IMR-90 (cell line): ENCODE measurements around the gene ATP10B. TPM values are rescaled to one million over a fixed set of nuclear protein-coding genes. Genes with fewer than 3 reads are reported as not detected.

ENCODE experiments used
- ATAC-seq: fragments of 200-7000 bp; cut with Tn5 transposase; 2 replicates; pipeline ENCODE4 v1.9.1; 2020; ENCODE audit warnings: low read depth, mild to moderate bottlenecking, moderate library complexity
- BruUV-seq: library from RNA; stranded (reverse); fragments of 400-500 nt; replicated peaks from 2 replicates; lab custom pipeline; 2021; lab: Mats Ljungman, UMichigan
- CTCF ChIA-PET: fragments of 300-600 bp; formaldehyde crosslinking; extraction: SDS; loops from one replicate; lab custom pipeline; 2021; ENCODE audit warnings: antibody characterized with exemption; lab: Yijun Ruan, JAX
- POLR2A ChIA-PET: fragments of 300-600 bp; sonication (Branson Sonifier 250); formaldehyde crosslinking; loops from one replicate; lab custom pipeline; 2022; ENCODE audit warnings: antibody characterized with exemption; ENCODE audit not compliant: unreplicated experiment; lab: Charles Lee
- DNase-seq: peaks from one replicate; pipeline ENCODE4 v3.0.0; 2013
- H2AFZ ChIP-seq: replicated peaks from 2 replicates; pipeline ENCODE3; 2013; ENCODE audit warnings: low read length, mild to moderate bottlenecking; ENCODE audit not compliant: poor library complexity
- H2AK5ac ChIP-seq: 2 replicates; pipeline ENCODE4 v1.6.1; 2013; ENCODE audit warnings: low read depth, low read length, inconsistent platforms
- H2AK9ac ChIP-seq: replicated peaks from 2 replicates; pipeline ENCODE3; 2013; ENCODE audit warnings: mild to moderate bottlenecking, low read depth, low read length, moderate library complexity; ENCODE audit not compliant: poor library complexity
- H2BK120ac ChIP-seq: 2 replicates; pipeline ENCODE4 v1.6.1; 2013; ENCODE audit warnings: low read depth, low read length, inconsistent platforms
- H2BK15ac ChIP-seq: 3 replicates; pipeline ENCODE4 v1.6.1; 2013; ENCODE audit warnings: low read depth, low read length, inconsistent platforms
- H2BK20ac ChIP-seq: 2 replicates; pipeline ENCODE4 v1.6.1; 2013; ENCODE audit warnings: low read depth, mild to moderate bottlenecking, inconsistent platforms, low read length, moderate library complexity
- H2BK5ac ChIP-seq: 2 replicates; pipeline ENCODE4 v1.6.1; 2013; ENCODE audit warnings: mild to moderate bottlenecking, low read depth, low read length, inconsistent platforms; ENCODE audit not compliant: poor library complexity, severe bottlenecking
- H3K14ac ChIP-seq: replicated peaks from 2 replicates; pipeline ENCODE4 v1.6.1; 2013; ENCODE audit warnings: low read depth, low read length, inconsistent platforms
- H3K18ac ChIP-seq: 2 replicates; pipeline ENCODE4 v1.6.1; 2013; ENCODE audit warnings: low read depth, low read length, control low read depth
- H3K23ac ChIP-seq: 2 replicates; pipeline ENCODE4 v1.6.1; 2013; ENCODE audit warnings: low read depth, low read length, inconsistent platforms
- H3K27ac ChIP-seq: 2 replicates; pipeline ENCODE4 v1.5.1; 2013; ENCODE audit warnings: mild to moderate bottlenecking, control low read depth, low read length; ENCODE audit not compliant: insufficient read depth
- H3K27me3 ChIP-seq: 2 replicates; pipeline ENCODE4 v1.6.1; 2013; ENCODE audit warnings: low read length; ENCODE audit not compliant: control insufficient read depth, insufficient read depth
- H3K36me3 ChIP-seq: 2 replicates; pipeline ENCODE4 v1.6.1; 2013; ENCODE audit warnings: low read length, mixed read lengths; ENCODE audit not compliant: control insufficient read depth, insufficient read depth
- H3K4ac ChIP-seq: 2 replicates; pipeline ENCODE4 v1.6.1; 2013; ENCODE audit warnings: low read depth, low read length, inconsistent platforms
- H3K4me1 ChIP-seq: 2 replicates; pipeline ENCODE4 v1.6.1; 2013; ENCODE audit warnings: low read length, mixed read lengths; ENCODE audit not compliant: control insufficient read depth, insufficient read depth
- H3K4me2 ChIP-seq: 2 replicates; pipeline ENCODE4 v1.6.1; 2013; ENCODE audit warnings: low read depth, mild to moderate bottlenecking, control low read depth, low read length, moderate library complexity
- H3K4me3 ChIP-seq: 2 replicates; pipeline ENCODE4 v1.5.1; 2013; ENCODE audit warnings: low read depth, mild to moderate bottlenecking, control low read depth, low read length, moderate library complexity; ENCODE audit not compliant: insufficient read depth
- H3K56ac ChIP-seq: 2 replicates; pipeline ENCODE4 v1.6.1; 2013; ENCODE audit warnings: low read length, inconsistent platforms; ENCODE audit not compliant: insufficient read depth; ENCODE audit errors: extremely low read depth
- H3K79me1 ChIP-seq, 2 experiments: 2 replicates each; pipeline ENCODE4 v1.6.1; 2013; ENCODE audit warnings: low read length in 2 of 2, inconsistent platforms in 1 of 2, low read depth in 1 of 2
- H3K9ac ChIP-seq: 2 replicates; pipeline ENCODE4 v1.6.1; 2013; ENCODE audit warnings: low read depth, low read length, control low read depth
- H3K9me1 ChIP-seq: 2 replicates; pipeline ENCODE4 v1.6.1; 2013; ENCODE audit warnings: low read length, inconsistent platforms; ENCODE audit not compliant: insufficient read depth
- H3K9me3 ChIP-seq: 2 replicates; pipeline ENCODE4 v1.6.1; 2013; ENCODE audit warnings: low read length; ENCODE audit not compliant: control insufficient read depth, insufficient read depth
- H4K20me1 ChIP-seq: 2 replicates; pipeline ENCODE4 v1.6.1; 2013; ENCODE audit warnings: low read length, inconsistent platforms; ENCODE audit not compliant: insufficient read depth
- H4K5ac ChIP-seq: 2 replicates; pipeline ENCODE4 v1.6.1; 2013; ENCODE audit warnings: mild to moderate bottlenecking, low read depth, low read length, control low read depth
- H4K8ac ChIP-seq, 2 experiments: 2 replicates each; pipeline ENCODE4 v1.6.1; 2013; ENCODE audit warnings: low read depth in 2 of 2, low read length in 2 of 2, control low read depth in 1 of 2, inconsistent platforms in 1 of 2
- H4K91ac ChIP-seq: 2 replicates; pipeline ENCODE4 v1.6.1; 2013; ENCODE audit warnings: low read depth, low read length, inconsistent platforms; ENCODE audit not compliant: insufficient read depth
- BHLHE40 ChIP-seq: fragments of 150-350 bp; IDR thresholded peaks from 2 replicates; pipeline ENCODE4 v1.6.1; 2016; ENCODE audit warnings: mild to moderate bottlenecking, low read depth, low read length
- CEBPB ChIP-seq: IDR thresholded peaks from 2 replicates; pipeline ENCODE4 v1.6.1; 2012; ENCODE audit warnings: low read depth, low read length, improper control_type of control experiment
- CHD1 ChIP-seq: IDR thresholded peaks from 2 replicates; pipeline ENCODE4 v1.6.1; 2012; ENCODE audit warnings: low read depth, low read length, improper control_type of control experiment
- CTCF ChIP-seq: conservative IDR thresholded peaks from 2 replicates; pipeline ENCODE4 v1.5.1; 2012; ENCODE audit warnings: mild to moderate bottlenecking, low read depth, low read length, improper control_type of control experiment
- ELK1 ChIP-seq: fragments of 150-350 bp; IDR thresholded peaks from 2 replicates; pipeline ENCODE4 v1.6.1; 2016; ENCODE audit warnings: low read depth, mild to moderate bottlenecking, low read length, moderate library complexity, borderline replicate concordance
- FOS ChIP-seq: fragments of 150-350 bp; IDR thresholded peaks from 2 replicates; pipeline ENCODE4 v1.6.1; 2016; ENCODE audit warnings: low read depth, low read length
- MAFK ChIP-seq: IDR thresholded peaks from 2 replicates; pipeline ENCODE4 v1.6.1; 2012; ENCODE audit warnings: low read depth, low read length, improper control_type of control experiment
- MAZ ChIP-seq: IDR thresholded peaks from 2 replicates; pipeline ENCODE4 v1.6.1; 2012; ENCODE audit warnings: low read depth, mild to moderate bottlenecking, low read length, improper control_type of control experiment, moderate library complexity, borderline replicate concordance
- MXI1 ChIP-seq: IDR thresholded peaks from 2 replicates; pipeline ENCODE4 v1.6.1; 2012; ENCODE audit warnings: low read depth, mild to moderate bottlenecking, low read length, moderate library complexity, borderline replicate concordance
- NFE2L2 ChIP-seq: fragments of 150-350 bp; IDR thresholded peaks from 2 replicates; pipeline ENCODE4 v1.6.1; 2016; ENCODE audit warnings: low read depth, mild to moderate bottlenecking, low read length
- POLR2A ChIP-seq: IDR thresholded peaks from 2 replicates; pipeline ENCODE4 v1.6.1; 2012; ENCODE audit warnings: mild to moderate bottlenecking, low read depth, low read length
- RAD21 ChIP-seq: IDR thresholded peaks from 2 replicates; pipeline ENCODE4 v1.6.1; 2012; ENCODE audit warnings: low read length, improper control_type of control experiment
- RCOR1 ChIP-seq: IDR thresholded peaks from 2 replicates; pipeline ENCODE4 v1.6.1; 2012; ENCODE audit warnings: mild to moderate bottlenecking, low read length, improper control_type of control experiment; ENCODE audit not compliant: insufficient replicate concordance
- RFX5 ChIP-seq: IDR thresholded peaks from 2 replicates; pipeline ENCODE4 v1.8.0; 2012; ENCODE audit warnings: low read depth, mild to moderate bottlenecking, low read length, moderate library complexity
- SMC3 ChIP-seq: fragments of 150-350 bp; IDR thresholded peaks from 2 replicates; pipeline ENCODE4 v1.6.1; 2016; ENCODE audit warnings: low read depth, mild to moderate bottlenecking, antibody characterized with exemption, low read length, moderate library complexity
- USF2 ChIP-seq: fragments of 150-350 bp; IDR thresholded peaks from 2 replicates; pipeline ENCODE4 v1.6.1; 2017; ENCODE audit warnings: mild to moderate bottlenecking, antibody characterized with exemption, low read length, low read depth
- WGBS, 2 experiments: methylation state at CpG; one replicate each; pipeline versions ENCODE4 v1.1.5 to v1.1.7; 2013; ENCODE audit warnings: missing lambda C conversion rate in 2 of 2; ENCODE audit not compliant: insufficient read length in 1 of 2; ENCODE audit errors: extremely low coverage in 2 of 2; 5-methylcytosine and 5-hydroxymethylcytosine counted together
- dilution Hi-C: fragments of 300-500 bp; cut with HindIII; formaldehyde crosslinking; loops from one replicate; pipeline ENCODE4 v1.14.3; 2018; ENCODE audit warnings: low sequenced_read_pairs; ENCODE audit not compliant: unreplicated experiment
- in situ Hi-C: fragments of 300-500 bp; cut with MboI; formaldehyde crosslinking; loops from 3 replicates; pipeline ENCODE4 v1.14.3; 2019; ENCODE audit warnings: low sequenced_read_pairs, inconsistent platforms, mixed read lengths
- intact Hi-C: fragments of 100-400 bp; cut with micrococcal nuclease; formaldehyde crosslinking; loops from 2 replicates; pipeline ENCODE4 v1.10.0; 2022
- polyA plus RNA-seq, 3 experiments: library from polyadenylated mRNA; depleted of rRNA; stranded (reverse); fragments of >200 nt; gene quantifications; 2 replicates each; pipeline ENCODE4 v1.2.3, GENCODE V29; 2012; ENCODE audit warnings: low replicate concordance in 1 of 3
- total RNA-seq: library from RNA; depleted of rRNA; stranded (reverse); fragments of >200 nt; gene quantifications from 2 replicates; pipeline ENCODE4 v1.2.3, GENCODE V29; 2012

ATP10B gene
- total and polyA plus RNA-seq, 2 of the 4 experiments (the other 2 are of a cell fraction): not detected

GRCh38 chr5:160835818-160836528 is 16.0 kb downstream of the ATP10B start:
- Histone ChIP-seq H2BK20ac (no peak overlapping the region), H2AFZ (no peak overlapping the region), H2AK5ac (no peak overlapping the region), H3K14ac (no peak overlapping the region), H3K56ac (no peak overlapping the region), H3K27ac (no peak overlapping the region), H3K4me1 (no peaks in the 10 kb centered on the region), H3K79me1 (no peaks in the 10 kb centered on the region), H3K4me3 (no peak overlapping the region), H3K27me3 (no peaks in the 10 kb centered on the region), H3K4me2 (no peak overlapping the region), H2AK9ac (no peak overlapping the region), H4K91ac (no peak overlapping the region), H2BK120ac (no peak overlapping the region), H2BK15ac (no peak overlapping the region), H2BK5ac (no peak overlapping the region), H4K20me1 (no peaks in the 10 kb centered on the region), H4K8ac (no peak overlapping the region), H3K18ac (no peak overlapping the region), H3K4ac (no peak overlapping the region), H3K9me3 (peaks cover 4% of the 10 kb centered on the region), H3K23ac (no peak overlapping the region), H3K36me3 (no peaks in the 10 kb centered on the region), H4K5ac (no peak overlapping the region), H3K9ac (no peak overlapping the region), H3K9me1 (no peaks in the 10 kb centered on the region)
- CTCF ChIA-PET: no interaction called here
- WGBS, 2 experiments: no CpG with 5 or more reads among the region's 2 CpGs
- TF ChIP-seq BHLHE40: no peak
- TF ChIP-seq MAFK: no peak
- no peak for TF ChIP-seq RFX5
- TF ChIP-seq POLR2A: no peak
- TF ChIP-seq USF2: no peak
- no peak for TF ChIP-seq MAZ
- no peak for TF ChIP-seq SMC3
- no peak for TF ChIP-seq RCOR1
- TF ChIP-seq NFE2L2: no peak
- TF ChIP-seq CTCF: no peak
- no peak for TF ChIP-seq ELK1
- no peak for TF ChIP-seq CEBPB
- no peak for TF ChIP-seq RAD21
- no peak for TF ChIP-seq CHD1
- no peak for TF ChIP-seq FOS
- TF ChIP-seq MXI1: no peak
- DNase-seq (no peak), ATAC-seq (no peak)
- POLR2A ChIA-PET: no interaction called here
- BruUV-seq: no TSS peak
- intact Hi-C loops (loop anchor here (10.0 kb wide), 1 partner anchor 1659 kb away; no protein-coding TSS in a partner anchor), dilution Hi-C loops (no loop called here), in situ Hi-C loops (no loop called here)
